GM12878 (cell line): ENCODE data around the gene BRICD5. TPM values are rescaled to one million over a fixed set of nuclear protein-coding genes. Genes with fewer than 3 reads are reported as not detected.

Experiments used
- HCFC1 ChIP-seq: fragments of 150-350 bp; IDR thresholded peaks from 2 replicates; pipeline ENCODE4 v1.6.1; 2014; ENCODE audit warnings: low read length
- HDAC6 ChIP-seq: fragments of 200-600 bp; sonication (generic); IDR thresholded peaks from one replicate; pipeline ENCODE4 v1.8.0; 2017; ENCODE audit warnings: antibody characterized with exemption; ENCODE audit not compliant: unreplicated experiment
- MAX ChIP-seq: IDR thresholded peaks from 2 replicates; pipeline ENCODE4 v1.6.1; 2012; ENCODE audit warnings: low read depth, low read length, improper control_type of control experiment
- MYB ChIP-seq: fragments of 150-350 bp; IDR thresholded peaks from 2 replicates; pipeline ENCODE4 v1.6.1; 2014; ENCODE audit warnings: mild to moderate bottlenecking, low read depth, low read length, borderline replicate concordance
- MYC ChIP-seq: IDR thresholded peaks from 2 replicates; pipeline ENCODE4 v1.6.1; 2011; ENCODE audit warnings: mild to moderate bottlenecking, low read length, moderate library complexity, inconsistent platforms; ENCODE audit not compliant: insufficient read depth, insufficient replicate concordance, insufficient read length, severe bottlenecking
- NFYB ChIP-seq: IDR thresholded peaks from 2 replicates; pipeline ENCODE4 v1.6.1; 2011; ENCODE audit warnings: low read depth, mild to moderate bottlenecking, low read length, improper control_type of control experiment, moderate library complexity; ENCODE audit not compliant: insufficient read depth
- PAX8 ChIP-seq: fragments of 450-650 bp; IDR thresholded peaks from 2 replicates; pipeline ENCODE4 v1.6.1; 2017; ENCODE audit warnings: mild to moderate bottlenecking, moderate library complexity
- TCF3 ChIP-seq: IDR thresholded peaks from 2 replicates; pipeline ENCODE4 v1.6.1; 2012; ENCODE audit warnings: low read depth, mild to moderate bottlenecking, low read length, borderline replicate concordance; ENCODE audit not compliant: insufficient read depth
- USF1 ChIP-seq: IDR thresholded peaks from 2 replicates; pipeline ENCODE4 v1.6.1; 2011; ENCODE audit warnings: borderline replicate concordance, low read depth, mild to moderate bottlenecking, moderate library complexity, mixed read lengths, low read length; ENCODE audit not compliant: insufficient read depth; ENCODE audit errors: extremely low read length
- ZZZ3 ChIP-seq: IDR thresholded peaks from 2 replicates; pipeline ENCODE4 v1.6.1; 2011; ENCODE audit warnings: low read depth; ENCODE audit not compliant: control insufficient read depth, insufficient read length
- polyA plus RNA-seq, 11 experiments: library from polyadenylated mRNA; depleted of rRNA in 4 of 11; unstranded in 6 of 11; stranded (reverse) in 5 of 11; fragments of >200 nt; fragmentation: Nextera tagmentation in 4 of 11; fragmentation: Illumina TruSeq in 1 of 11; extraction: Ambion mirVana in 4 of 11; extraction: Trizol in 1 of 11; gene quantifications; 1 replicate in 1 of 11; 2 replicates in 10 of 11; pipeline versions ENCODE4 v1.2.1 to v1.2.3, GENCODE V29; 2011 to 2016; ENCODE audit warnings: inconsistent platforms in 2 of 11, missing spikeins in 2 of 11, low read depth in 1 of 11
- total RNA-seq, 4 experiments: library from RNA; depleted of rRNA in 3 of 4; stranded (reverse); fragments of >200 nt in 3 of 4; fragmentation: Illumina TruSeq in 1 of 4; extraction: Trizol in 1 of 4; gene quantifications; 2 replicates each; pipeline versions ENCODE4 v1.2.1 to v1.2.3, GENCODE V29; 2013 to 2021
- TF ChIP-seq, protein P1 (sequence below): fragments of 450-650 bp; IDR thresholded peaks from 2 replicates; pipeline ENCODE4 v1.6.1; 2016; ENCODE audit warnings: mild to moderate bottlenecking
- TF ChIP-seq, protein P2 (sequence below): fragments of 450-650 bp; IDR thresholded peaks from 2 replicates; pipeline ENCODE4 v1.6.1; 2016; ENCODE audit warnings: mild to moderate bottlenecking, moderate library complexity, borderline replicate concordance

BRICD5 gene
- total and polyA plus RNA-seq, 10 of the 15 experiments (the other 5 are each of a cell fraction or from before 2014, with no cell fraction given) = 0.58 to 11.6 (median 1.5) TPM; not detected in 1

DNA sequence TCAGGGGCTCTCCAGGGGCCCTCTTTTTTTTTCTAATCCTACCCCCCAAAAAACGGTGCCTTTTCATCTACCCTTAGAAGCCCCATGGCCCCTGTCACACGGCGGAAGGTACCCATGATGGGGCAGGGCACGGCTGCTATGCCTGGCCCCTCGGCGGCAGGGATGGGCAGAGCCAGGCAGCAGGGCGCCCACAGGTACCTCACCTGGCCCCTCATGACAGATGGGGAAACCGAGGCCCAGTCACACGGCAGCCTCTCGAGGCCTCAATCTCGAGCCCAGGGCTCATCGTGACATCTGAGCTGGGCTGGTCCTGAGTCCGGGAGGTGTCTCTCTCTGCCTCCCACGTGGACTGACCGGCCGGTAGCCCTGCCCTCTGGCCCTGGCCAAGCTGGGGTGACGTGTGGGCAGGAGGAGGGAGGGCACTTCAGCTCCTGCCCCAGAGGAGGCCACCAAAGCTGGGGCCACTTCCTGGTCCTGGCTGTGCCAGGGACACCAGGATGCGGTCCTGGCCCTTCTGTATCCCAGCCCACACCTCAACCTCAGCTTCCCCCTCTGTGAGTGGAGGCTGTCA, 43.5 kb downstream of the BRICD5 start (continued):
- TF ChIP-seq, protein P1, sequence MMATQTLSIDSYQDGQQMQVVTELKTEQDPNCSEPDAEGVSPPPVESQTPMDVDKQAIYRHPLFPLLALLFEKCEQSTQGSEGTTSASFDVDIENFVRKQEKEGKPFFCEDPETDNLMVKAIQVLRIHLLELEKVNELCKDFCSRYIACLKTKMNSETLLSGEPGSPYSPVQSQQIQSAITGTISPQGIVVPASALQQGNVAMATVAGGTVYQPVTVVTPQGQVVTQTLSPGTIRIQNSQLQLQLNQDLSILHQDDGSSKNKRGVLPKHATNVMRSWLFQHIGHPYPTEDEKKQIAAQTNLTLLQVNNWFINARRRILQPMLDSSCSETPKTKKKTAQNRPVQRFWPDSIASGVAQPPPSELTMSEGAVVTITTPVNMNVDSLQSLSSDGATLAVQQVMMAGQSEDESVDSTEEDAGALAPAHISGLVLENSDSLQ = no peak
- TF ChIP-seq USF1 (no peak), PAX8 (no peak), MAX (no peak), MYC (no peak), ZZZ3 (no peak), NFYB (no peak), MYB (no peak), TCF3 (no peak), HCFC1 (no peak), HDAC6 (no peak)
- TF ChIP-seq, protein P2, sequence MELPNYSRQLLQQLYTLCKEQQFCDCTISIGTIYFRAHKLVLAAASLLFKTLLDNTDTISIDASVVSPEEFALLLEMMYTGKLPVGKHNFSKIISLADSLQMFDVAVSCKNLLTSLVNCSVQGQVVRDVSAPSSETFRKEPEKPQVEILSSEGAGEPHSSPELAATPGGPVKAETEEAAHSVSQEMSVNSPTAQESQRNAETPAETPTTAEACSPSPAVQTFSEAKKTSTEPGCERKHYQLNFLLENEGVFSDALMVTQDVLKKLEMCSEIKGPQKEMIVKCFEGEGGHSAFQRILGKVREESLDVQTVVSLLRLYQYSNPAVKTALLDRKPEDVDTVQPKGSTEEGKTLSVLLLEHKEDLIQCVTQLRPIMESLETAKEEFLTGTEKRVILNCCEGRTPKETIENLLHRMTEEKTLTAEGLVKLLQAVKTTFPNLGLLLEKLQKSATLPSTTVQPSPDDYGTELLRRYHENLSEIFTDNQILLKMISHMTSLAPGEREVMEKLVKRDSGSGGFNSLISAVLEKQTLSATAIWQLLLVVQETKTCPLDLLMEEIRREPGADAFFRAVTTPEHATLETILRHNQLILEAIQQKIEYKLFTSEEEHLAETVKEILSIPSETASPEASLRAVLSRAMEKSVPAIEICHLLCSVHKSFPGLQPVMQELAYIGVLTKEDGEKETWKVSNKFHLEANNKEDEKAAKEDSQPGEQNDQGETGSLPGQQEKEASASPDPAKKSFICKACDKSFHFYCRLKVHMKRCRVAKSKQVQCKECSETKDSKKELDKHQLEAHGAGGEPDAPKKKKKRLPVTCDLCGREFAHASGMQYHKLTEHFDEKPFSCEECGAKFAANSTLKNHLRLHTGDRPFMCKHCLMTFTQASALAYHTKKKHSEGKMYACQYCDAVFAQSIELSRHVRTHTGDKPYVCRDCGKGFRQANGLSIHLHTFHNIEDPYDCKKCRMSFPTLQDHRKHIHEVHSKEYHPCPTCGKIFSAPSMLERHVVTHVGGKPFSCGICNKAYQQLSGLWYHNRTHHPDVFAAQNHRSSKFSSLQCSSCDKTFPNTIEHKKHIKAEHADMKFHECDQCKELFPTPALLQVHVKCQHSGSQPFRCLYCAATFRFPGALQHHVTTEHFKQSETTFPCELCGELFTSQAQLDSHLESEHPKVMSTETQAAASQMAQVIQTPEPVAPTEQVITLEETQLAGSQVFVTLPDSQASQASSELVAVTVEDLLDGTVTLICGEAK = no peak
